Measurements from ENCODE around the gene RNF150. TPM values are rescaled to one million over a fixed set of nuclear protein-coding genes. Genes with fewer than 3 reads are reported as not detected.

The RNF150 gene
- total RNA-seq, 2 experiments from 2014 or later = not detected

GRCh38 chr4:141006242-141006802, 126.9 kb downstream of the RNF150 start:
- intact Hi-C loops (cut with micrococcal nuclease) = no loop called here
- Mint-ChIP-seq H3K4me3 (no peak overlapping the region), H3K27me3 (ENCODE audit: low read depth) (peaks cover 3% of the 10 kb centered on the region), H3K27ac (no peak overlapping the region), H3K4me1 (ENCODE audit: low read depth) (no peaks in the 10 kb centered on the region), H3K36me3 (ENCODE audit: low read depth) (no peaks in the 10 kb centered on the region), H3K9me3 (no peaks in the 10 kb centered on the region)
- CTCF ChIA-PET = no interaction called here
- no peak for DNase-seq

GRCh38 chr4:141004823-141005222, 128.4 kb downstream of the RNF150 start:
- Mint-ChIP-seq H3K36me3 (ENCODE audit: low read depth) (no peaks in the 10 kb centered on the region), H3K4me3 (no peak overlapping the region), H3K27me3 (ENCODE audit: low read depth) (peaks cover 3% of the 10 kb centered on the region), H3K27ac (no peak overlapping the region), H3K4me1 (ENCODE audit: low read depth) (no peaks in the 10 kb centered on the region), H3K9me3 (no peaks in the 10 kb centered on the region)
- intact Hi-C loops (cut with micrococcal nuclease) = no loop called here
- CTCF ChIA-PET = no interaction called here
- no peak for DNase-seq

- Mint-ChIP-seq H3K36me3 (ENCODE audit: low read depth) (no peaks in the 10 kb centered on the region), H3K4me3 (no peak overlapping the region), H3K9me3 (no peaks in the 10 kb centered on the region), H3K4me1 (ENCODE audit: low read depth) (no peaks in the 10 kb centered on the region), H3K27ac (no peak overlapping the region), H3K27me3 (ENCODE audit: low read depth) (peaks cover 3% of the 10 kb centered on the region)
- intact Hi-C loops (cut with micrococcal nuclease) = no loop called here
- CTCF ChIA-PET = no interaction called here
- DNase-seq = no peak
These were observed 130.1 kb downstream of the RNF150 start for GRCh38 chr4:141003193-141003592.

- Mint-ChIP-seq H3K9me3 (no peaks in the 10 kb centered on the region), H3K27me3 (ENCODE audit: low read depth) (peaks cover 3% of the 10 kb centered on the region), H3K4me3 (no peak overlapping the region), H3K36me3 (ENCODE audit: low read depth) (no peaks in the 10 kb centered on the region), H3K4me1 (ENCODE audit: low read depth) (no peaks in the 10 kb centered on the region), H3K27ac (no peak overlapping the region)
- DNase-seq = no peak
- CTCF ChIA-PET = interaction anchor here (0.6 kb wide), 1 partner anchor 117 kb away, joined by 3 read pairs; no protein-coding TSS in a partner anchor
- intact Hi-C loops (cut with micrococcal nuclease) = no loop called here
These were observed 130.9 kb downstream of the RNF150 start for GRCh38 chr4:141002323-141002805.

- no peak for DNase-seq
- intact Hi-C loops (cut with micrococcal nuclease) = no loop called here
- CTCF ChIA-PET = no interaction called here
- H3K4me1 Mint-ChIP-seq (ENCODE audit: low read depth) = no peaks in the 10 kb centered on the region
- H3K4me3 Mint-ChIP-seq = no peak overlapping the region
- H3K9me3 Mint-ChIP-seq = no peaks in the 10 kb centered on the region
- no peaks in the 10 kb centered on the region for H3K36me3 Mint-ChIP-seq (ENCODE audit: low read depth)
- H3K27ac Mint-ChIP-seq = no peak overlapping the region
- H3K27me3 Mint-ChIP-seq (ENCODE audit: low read depth) = no peaks in the 10 kb centered on the region
These were observed 136.5 kb downstream of the RNF150 start for GRCh38 chr4:140996766-140997165.

- no peak for DNase-seq
- H3K36me3 Mint-ChIP-seq (ENCODE audit: low read depth) = no peaks in the 10 kb centered on the region
- no peaks in the 10 kb centered on the region for H3K9me3 Mint-ChIP-seq
- CTCF ChIA-PET = no interaction called here
- H3K27me3 Mint-ChIP-seq (ENCODE audit: low read depth) = no peaks in the 10 kb centered on the region
- no peaks in the 10 kb centered on the region for H3K4me1 Mint-ChIP-seq (ENCODE audit: low read depth)
- no peak overlapping the region for H3K27ac Mint-ChIP-seq
- H3K4me3 Mint-ChIP-seq = no peak overlapping the region
- intact Hi-C loops (cut with micrococcal nuclease) = no loop called here
These were observed 138.2 kb downstream of the RNF150 start for GRCh38 chr4:140995058-140995457.

GRCh38 chr4:140994015-140994414, 139.3 kb downstream of the RNF150 start:
- DNase-seq = no peak
- H3K9me3 Mint-ChIP-seq = no peaks in the 10 kb centered on the region
- H3K36me3 Mint-ChIP-seq (ENCODE audit: low read depth) = no peaks in the 10 kb centered on the region
- intact Hi-C loops (cut with micrococcal nuclease) = no loop called here
- CTCF ChIA-PET = no interaction called here
- no peaks in the 10 kb centered on the region for H3K27me3 Mint-ChIP-seq (ENCODE audit: low read depth)
- no peak overlapping the region for H3K27ac Mint-ChIP-seq
- no peaks in the 10 kb centered on the region for H3K4me1 Mint-ChIP-seq (ENCODE audit: low read depth)
- H3K4me3 Mint-ChIP-seq = no peak overlapping the region

GRCh38 chr4:140993370-140993769, 139.9 kb downstream of the RNF150 start:
- Mint-ChIP-seq H3K27me3 (ENCODE audit: low read depth) (no peaks in the 10 kb centered on the region), H3K27ac (no peak overlapping the region)

GRCh38 chr4:140989944-140990343, 143.3 kb downstream of the RNF150 start:
- Mint-ChIP-seq H3K27me3 (ENCODE audit: low read depth) (no peaks in the 10 kb centered on the region), H3K4me1 (ENCODE audit: low read depth) (no peaks in the 10 kb centered on the region), H3K27ac (no peak overlapping the region), H3K9me3 (no peaks in the 10 kb centered on the region), H3K36me3 (ENCODE audit: low read depth) (no peaks in the 10 kb centered on the region), H3K4me3 (no peak overlapping the region)
- CTCF ChIA-PET = no interaction called here
- no peak for DNase-seq
- intact Hi-C loops (cut with micrococcal nuclease) = no loop called here

More at GRCh38 chr4:140993370-140993769, 139.9 kb downstream of the RNF150 start:
- no peak for DNase-seq
- no peaks in the 10 kb centered on the region for H3K9me3 Mint-ChIP-seq
- CTCF ChIA-PET = no interaction called here
- no peaks in the 10 kb centered on the region for H3K36me3 Mint-ChIP-seq (ENCODE audit: low read depth)
- intact Hi-C loops (cut with micrococcal nuclease) = no loop called here
- no peaks in the 10 kb centered on the region for H3K4me1 Mint-ChIP-seq (ENCODE audit: low read depth)
- H3K4me3 Mint-ChIP-seq = no peak overlapping the region

- Mint-ChIP-seq H3K27ac (no peak overlapping the region), H3K36me3 (ENCODE audit: low read depth) (no peaks in the 10 kb centered on the region), H3K9me3 (no peaks in the 10 kb centered on the region), H3K4me3 (no peak overlapping the region), H3K4me1 (ENCODE audit: low read depth) (no peaks in the 10 kb centered on the region), H3K27me3 (ENCODE audit: low read depth) (no peaks in the 10 kb centered on the region)
- DNase-seq = no peak
- intact Hi-C loops (cut with micrococcal nuclease) = no loop called here
- CTCF ChIA-PET = no interaction called here
These were observed 147.2 kb downstream of the RNF150 start for GRCh38 chr4:140986045-140986444.

GRCh38 chr4:140982613-140983340, 150.5 kb downstream of the RNF150 start:
- H3K4me1 Mint-ChIP-seq (ENCODE audit: low read depth) = no peaks in the 10 kb centered on the region
- H3K4me3 Mint-ChIP-seq = no peak overlapping the region
- H3K9me3 Mint-ChIP-seq = no peaks in the 10 kb centered on the region
- H3K27ac Mint-ChIP-seq = no peak overlapping the region
- CTCF ChIA-PET = no interaction called here
- no peaks in the 10 kb centered on the region for H3K27me3 Mint-ChIP-seq (ENCODE audit: low read depth)
- intact Hi-C loops (cut with micrococcal nuclease) = no loop called here
- DNase-seq = no peak
- H3K36me3 Mint-ChIP-seq (ENCODE audit: low read depth) = no peaks in the 10 kb centered on the region

- no peak overlapping the region for H3K4me3 Mint-ChIP-seq
- no peaks in the 10 kb centered on the region for H3K9me3 Mint-ChIP-seq
- H3K27me3 Mint-ChIP-seq (ENCODE audit: low read depth) = no peaks in the 10 kb centered on the region
- H3K27ac Mint-ChIP-seq = no peak overlapping the region
- CTCF ChIA-PET = no interaction called here
- no peaks in the 10 kb centered on the region for H3K36me3 Mint-ChIP-seq (ENCODE audit: low read depth)
- DNase-seq = no peak
- intact Hi-C loops (cut with micrococcal nuclease) = no loop called here
- no peaks in the 10 kb centered on the region for H3K4me1 Mint-ChIP-seq (ENCODE audit: low read depth)
These were observed 152.7 kb downstream of the RNF150 start for GRCh38 chr4:140980426-140981200.

- Mint-ChIP-seq H3K27ac (no peak overlapping the region), H3K27me3 (ENCODE audit: low read depth) (no peaks in the 10 kb centered on the region), H3K36me3 (ENCODE audit: low read depth) (no peaks in the 10 kb centered on the region), H3K4me3 (no peak overlapping the region), H3K9me3 (no peaks in the 10 kb centered on the region), H3K4me1 (ENCODE audit: low read depth) (no peaks in the 10 kb centered on the region)
- no peak for DNase-seq
- CTCF ChIA-PET = no interaction called here
- intact Hi-C loops (cut with micrococcal nuclease) = no loop called here
These were observed 156.5 kb downstream of the RNF150 start for GRCh38 chr4:140976768-140977167.
